GM21360 (cell line): Measurements from ENCODE around the gene LAMA2.

Experiments used
- ATAC-seq: cut with Tn5 transposase; IDR thresholded peaks from one replicate; pipeline ENCODE4 v1.9.1; 2021; ENCODE audit warnings: mild to moderate bottlenecking, moderate library complexity; ENCODE audit not compliant: unreplicated experiment

The LAMA2 gene

DNA sequence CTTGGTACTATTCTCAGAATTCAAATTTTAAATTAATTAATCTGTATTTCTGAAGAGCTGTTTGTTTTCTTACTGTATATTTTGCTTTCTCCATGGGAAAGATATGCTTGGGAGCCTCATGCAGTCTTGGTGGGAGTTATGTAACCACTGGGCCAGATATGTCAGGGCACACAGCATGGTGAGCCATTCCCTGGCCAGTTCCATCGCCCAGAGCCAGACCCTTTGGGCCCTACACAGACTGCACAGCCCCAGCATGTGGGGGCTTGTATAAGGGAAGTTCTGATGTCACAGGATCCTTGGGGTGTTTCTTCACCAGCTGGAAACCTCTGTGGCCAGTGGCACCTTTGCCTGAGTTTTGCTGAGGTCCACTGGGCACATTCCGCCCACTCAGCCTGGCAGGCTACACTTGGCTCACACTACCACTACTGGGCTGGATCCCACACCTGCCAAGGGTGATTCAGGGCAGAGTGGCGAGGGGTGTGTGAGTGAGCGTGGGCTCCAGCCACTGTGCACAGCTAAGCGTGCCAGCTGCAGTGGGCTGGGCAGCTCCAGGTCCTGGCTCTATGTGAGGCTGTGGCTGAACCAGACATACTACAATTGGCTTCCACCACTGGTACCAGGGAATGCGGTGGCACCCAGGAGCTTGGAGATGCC is 533.5 kb downstream of the LAMA2 start:
- no peak for ATAC-seq

DNA sequence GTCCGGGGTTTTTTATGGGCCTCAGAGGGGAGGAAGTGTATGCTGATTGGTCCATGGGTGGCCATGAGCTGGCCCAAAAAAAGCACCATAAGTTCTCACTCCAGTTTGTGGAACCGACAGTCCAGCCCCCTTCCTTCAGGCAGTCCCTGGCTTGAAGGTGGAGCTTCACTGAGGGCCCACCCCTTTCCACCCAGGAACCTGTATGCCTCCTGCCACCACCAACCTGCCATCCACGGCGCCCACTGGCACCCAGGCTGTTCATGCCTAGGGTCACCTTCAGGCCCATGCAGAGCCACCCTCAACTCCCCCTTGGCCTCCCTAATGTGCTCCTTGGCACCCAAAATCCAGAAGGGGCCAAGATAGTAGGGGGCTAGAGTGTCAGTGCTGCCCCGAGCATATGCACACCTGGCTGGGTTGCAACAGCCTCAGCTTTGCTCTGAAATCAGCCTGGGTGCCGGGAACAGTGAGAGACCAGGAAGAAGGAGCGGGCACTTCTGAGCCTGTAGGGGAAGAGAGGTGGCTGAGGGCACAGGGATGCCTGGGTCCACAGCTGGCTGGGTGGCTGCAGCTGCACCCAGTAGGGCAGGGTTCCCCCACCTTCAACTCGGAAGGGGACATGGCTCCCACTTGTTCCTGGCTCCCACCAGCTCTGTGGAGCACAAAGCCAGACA is 534.6 kb downstream of the LAMA2 start:
- ATAC-seq: no peak

DNA sequence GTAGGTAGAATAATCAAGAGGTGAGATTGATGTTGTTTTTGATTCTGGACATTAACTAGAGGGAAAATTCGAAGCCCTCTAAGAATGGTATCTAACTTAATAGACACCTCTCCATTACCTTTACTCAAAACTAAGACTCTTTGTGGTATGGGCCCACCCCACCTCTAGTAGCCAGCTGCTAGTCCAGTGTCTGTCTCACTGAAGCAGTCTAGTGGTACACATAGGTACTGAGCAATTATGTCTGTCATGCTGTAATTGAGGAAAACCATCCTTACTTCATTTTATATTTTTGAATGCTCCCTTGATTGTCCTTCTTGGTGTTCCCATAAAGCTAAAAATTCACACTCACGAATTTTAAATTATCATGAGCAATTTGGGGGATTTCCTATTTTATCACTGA is 536.4 kb downstream of the LAMA2 start:
- no peak for ATAC-seq

DNA sequence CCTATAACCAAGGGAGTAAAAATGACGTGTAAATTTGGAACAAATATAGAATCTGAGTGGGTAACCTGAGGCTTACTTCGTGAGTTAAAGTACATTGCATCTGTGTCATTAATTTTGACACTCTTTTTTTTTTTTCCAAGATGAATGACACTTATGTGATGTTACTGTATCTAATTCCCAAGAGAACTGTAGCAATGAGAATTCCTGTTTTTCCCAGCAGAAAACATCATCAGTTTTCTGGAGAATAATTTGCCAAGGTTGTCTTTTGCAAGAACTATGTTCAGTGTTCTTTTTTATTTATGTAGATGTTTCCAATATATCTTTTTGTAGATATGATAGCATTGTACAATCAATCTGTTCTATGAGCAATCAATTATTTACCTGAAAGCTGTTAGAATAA is 543.4 kb downstream of the LAMA2 start:
- no peak for ATAC-seq

DNA sequence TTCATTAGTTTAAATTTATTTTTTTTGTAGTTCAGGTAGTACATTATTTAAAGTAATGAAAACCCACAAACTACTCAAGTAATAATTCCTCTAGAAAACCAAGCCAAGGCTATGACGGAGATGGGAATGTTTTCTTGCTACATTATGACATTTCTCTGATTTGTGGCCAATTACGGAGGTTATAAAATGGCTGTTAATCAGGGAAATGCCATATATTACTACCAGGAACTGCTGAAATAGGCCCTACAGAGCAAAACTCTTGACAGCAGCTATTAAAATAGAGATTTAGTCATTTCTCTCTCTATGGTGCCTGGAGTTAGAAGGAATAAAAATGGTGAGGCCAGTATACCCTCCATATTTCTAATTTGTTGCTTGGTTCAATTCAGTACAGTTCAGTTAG is 547.0 kb downstream of the LAMA2 start:
- ATAC-seq: no peak

DNA sequence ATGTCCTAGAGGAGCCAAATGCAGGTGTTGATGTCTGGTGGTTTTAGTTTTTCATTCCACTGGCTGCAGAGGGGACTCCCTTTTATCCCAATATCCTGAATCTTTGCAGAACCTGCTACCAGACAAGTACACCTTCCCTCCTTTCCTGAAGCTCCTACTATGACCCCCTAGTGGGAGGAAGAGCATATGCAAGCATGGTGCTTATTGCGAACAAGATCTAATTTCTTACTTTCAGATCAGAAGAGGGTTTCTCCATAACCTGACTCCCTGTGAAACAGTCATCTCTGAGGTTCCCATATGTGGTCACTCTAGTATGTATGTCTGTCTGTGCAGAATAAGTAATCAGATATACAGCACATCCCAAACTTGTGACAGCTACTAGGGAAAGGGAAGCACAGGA is 549.8 kb downstream of the LAMA2 start:
- ATAC-seq: no peak

DNA sequence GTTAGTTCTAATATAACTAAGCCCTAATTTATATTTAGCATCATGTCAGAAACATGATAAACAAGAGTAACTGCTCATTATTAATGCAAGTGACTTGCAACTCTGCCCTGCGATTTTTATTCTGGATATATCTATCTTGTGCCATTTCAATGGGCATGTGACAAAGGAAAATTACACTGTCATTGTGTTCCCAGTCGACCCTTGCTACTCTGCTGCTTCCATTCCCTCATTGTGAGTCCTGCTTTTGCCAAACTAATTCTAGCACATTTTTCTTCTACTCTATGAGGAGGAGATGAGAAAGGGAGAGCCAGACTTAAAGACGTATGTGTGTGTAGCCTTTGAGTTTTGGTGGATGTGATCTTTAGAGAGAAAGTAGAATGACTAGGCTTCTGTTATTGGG is 551.2 kb downstream of the LAMA2 start:
- ATAC-seq: no peak

DNA sequence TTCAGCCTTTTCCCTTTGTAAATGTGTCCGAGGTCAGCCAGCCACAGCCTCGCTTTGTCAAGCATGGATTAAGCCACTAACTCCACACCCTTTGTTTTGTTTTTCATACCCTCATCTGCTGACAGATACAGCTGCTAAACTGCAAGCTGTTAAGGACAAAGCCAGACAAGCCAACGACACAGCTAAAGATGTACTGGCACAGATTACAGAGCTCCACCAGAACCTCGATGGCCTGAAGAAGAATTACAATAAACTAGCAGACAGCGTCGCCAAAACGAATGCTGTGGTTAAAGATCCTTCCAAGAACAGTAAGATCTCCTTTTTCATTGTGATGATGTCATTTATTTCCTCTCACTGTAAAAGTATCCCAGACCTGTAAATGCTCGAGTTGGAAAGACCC is 557.8 kb downstream of the LAMA2 start:
- no peak for ATAC-seq

DNA sequence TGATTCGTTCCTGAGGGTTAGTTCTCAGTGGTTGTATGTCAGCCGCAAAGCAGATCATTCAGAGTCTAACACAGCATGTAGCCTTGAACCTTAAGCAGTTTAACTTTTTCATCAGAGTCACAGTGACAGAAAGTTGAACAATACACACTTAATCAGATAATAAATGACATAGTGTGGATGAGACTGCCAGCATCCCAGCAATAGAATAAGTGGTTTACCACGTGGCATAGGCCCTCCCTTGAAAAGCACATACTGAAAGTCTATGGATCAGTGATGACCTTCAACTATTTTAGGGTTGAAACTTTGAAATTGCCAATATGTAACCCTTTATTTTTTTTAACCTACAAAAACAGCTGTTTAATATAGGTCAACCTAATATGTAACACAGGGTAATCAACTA is 561.7 kb downstream of the LAMA2 start:
- no peak for ATAC-seq

DNA sequence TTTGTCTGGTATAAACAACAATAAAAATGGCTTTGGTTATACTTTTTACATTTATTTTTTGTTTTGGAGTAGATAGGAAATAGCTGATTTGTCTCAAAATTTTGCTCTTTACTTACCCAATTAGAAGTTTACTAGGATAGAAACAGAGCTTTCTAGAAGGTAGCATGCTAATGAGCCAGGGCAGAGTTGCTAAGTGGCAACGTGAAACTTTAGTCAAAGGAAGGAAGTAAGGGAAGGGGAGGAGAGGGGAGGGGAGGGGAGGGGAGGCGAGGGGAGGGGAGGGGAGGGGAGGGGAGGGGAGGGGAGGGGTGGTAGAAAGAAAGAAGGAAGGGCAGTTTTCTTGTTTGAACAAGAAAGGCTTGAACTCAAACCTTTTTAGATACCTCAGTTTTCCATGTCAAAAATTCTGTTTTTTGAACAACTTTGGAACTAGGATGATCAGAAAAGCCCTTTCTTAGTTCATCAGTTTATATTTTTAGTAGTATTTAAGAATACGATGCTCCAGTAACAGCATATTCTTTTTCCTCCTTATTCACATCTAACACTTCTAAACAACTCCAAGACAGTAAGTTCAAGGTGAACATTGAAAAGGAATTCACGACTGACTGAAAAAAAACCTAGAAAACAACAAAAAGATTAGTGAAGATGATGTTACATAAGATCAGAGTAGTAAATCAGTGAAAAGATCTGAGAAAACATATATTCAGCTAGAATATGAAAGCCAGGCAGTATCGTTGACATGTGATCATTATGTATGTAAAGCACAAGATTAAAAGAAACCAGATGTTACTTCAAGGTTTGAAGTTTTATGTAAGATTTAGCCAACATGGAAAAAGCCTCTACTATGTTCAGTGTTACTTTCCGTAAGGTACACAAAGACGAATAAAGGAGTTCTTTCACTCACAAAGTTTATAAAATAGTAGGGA is 563.6 kb downstream of the LAMA2 start:
- ATAC-seq: no peak

DNA sequence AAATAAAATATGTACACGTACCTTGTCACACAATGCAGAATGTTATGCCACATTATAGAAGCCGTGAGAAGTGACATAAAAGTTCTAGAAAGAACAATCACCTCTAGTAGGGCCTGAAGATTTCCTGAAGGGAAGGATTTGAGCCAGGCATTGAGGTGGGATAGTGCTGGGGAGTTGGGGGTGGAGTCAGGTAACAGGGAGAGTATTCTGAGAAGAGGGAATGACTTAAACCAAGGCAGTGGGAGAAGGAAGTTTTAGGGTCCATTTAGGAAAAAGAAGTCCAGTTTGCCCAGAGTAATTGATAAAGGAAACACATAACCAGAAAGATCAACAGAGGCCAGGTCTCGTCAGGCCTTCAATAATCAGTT is 564.2 kb downstream of the LAMA2 start:
- ATAC-seq: no peak

DNA sequence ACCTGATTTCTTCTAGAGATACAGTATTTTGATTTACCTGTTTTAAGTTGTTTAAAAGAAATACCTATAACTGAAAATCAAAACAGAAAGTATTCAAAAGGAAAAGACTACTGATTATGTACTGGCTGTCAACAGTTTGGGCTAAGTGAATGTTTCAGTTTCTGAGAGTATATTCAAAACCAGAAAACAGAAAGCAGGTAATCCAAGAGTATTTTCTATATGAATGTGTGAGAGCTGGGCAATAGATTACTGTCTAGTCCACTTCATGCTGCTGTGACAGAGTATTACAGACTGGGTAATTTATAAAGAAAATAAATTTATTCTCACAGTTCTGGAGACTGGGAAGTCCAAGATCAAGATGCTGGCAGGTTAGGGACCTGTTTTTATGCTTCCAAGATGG is 566.0 kb downstream of the LAMA2 start:
- ATAC-seq: peak; percentile 100

DNA sequence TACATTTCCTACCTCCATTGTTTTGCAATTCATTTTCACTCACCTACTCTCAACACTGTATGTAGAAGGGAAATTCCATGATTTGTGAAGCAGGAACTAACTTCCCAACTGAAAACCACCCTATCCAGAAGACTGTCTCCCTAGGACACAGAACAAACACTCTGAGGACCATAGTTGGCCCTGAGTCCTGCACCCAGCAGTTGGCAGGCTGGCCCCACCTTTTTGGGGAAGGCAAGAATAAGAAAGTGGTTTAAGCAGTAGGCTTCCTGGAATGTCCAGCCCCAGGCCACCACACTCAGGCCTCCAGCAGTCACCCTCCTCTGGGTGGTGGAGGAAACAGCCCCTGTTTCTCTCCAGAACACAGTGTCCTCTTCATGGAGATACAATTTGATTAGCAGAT is 568.2 kb downstream of the LAMA2 start:
- no peak for ATAC-seq

DNA sequence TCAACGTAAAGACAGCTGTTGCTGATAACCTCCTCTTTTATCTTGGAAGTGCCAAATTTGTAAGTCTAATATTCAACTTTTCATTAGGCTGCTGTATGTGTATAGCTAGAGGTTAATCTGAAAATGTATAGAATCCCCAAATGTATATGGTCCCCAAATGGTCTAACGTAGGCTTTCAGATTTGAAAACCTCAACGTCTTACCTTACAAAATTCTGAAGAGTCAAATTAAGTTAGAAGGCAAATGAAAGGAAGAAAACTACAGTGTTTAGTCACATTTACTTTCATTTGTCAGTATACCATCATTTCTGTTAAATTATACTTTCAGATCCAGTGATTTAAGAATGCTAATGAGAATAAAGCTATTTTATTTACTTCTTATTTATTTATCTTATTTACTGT is 570.1 kb downstream of the LAMA2 start:
- ATAC-seq: no peak

DNA sequence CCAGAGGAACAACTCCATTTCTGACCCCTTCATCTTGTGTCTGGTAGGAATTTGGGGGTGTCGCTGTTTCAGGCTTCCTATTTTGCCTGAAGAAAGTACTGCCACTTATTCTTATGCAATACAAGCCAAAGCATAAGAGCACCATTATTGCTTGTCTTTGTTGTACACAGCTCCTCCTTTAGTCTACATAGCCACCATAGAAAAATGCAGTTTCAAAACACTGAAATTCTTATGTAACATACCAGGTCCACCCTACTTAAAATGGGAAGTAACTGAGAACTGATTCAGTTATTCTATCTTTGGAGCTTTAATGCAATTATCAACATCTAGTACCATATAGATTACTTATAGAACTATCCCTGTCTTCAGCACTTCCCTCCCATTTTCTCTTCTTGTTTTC is 571.5 kb downstream of the LAMA2 start:
- ATAC-seq: no peak

DNA sequence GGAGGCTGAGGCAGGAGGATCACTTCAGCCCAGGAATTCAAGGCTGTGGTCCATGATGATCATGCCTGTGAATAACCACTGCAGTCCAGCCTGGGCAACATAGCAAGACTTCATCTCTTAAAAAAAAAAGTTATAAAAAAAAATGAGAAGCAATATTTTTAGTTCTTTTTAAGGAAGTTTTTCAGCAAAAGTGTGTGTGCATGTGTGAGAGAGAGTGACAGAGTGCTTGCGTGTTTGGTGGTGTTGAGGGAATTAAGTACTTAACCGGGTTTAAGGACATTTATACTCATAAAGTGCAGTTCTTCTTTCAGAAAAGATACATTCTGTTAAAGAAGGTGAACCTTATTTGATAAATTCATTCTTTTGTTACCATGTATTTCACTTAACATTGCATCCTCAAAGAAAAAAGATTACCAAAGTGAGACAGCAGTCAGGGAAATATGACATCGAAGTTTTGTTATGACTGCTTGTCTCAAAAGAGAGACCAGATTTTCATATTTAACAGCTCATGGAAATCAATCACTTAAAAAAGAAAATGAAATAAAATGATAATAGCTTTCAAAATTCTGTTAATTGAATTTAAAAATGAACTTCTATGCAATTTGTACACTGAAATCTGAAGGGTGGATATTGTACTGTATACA is 572.3 kb downstream of the LAMA2 start:
- no peak for ATAC-seq

DNA sequence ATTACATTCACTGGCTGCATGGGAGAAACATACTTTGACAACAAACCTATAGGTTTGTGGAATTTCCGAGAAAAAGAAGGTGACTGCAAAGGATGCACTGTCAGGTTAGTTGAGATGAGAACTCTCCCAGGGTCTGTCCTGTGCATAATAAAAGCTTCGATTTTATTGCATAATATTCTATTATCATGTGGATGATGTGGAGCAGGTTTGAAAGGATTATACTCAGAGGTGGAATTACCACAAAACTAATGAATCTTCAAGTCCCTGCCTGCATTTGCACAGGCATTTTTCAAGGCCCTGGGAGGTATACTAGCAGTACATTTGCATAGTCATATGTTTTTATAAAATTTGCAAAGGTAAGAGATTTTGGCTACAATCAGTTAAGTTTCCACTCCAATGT is 577.3 kb downstream of the LAMA2 start:
- no peak for ATAC-seq

DNA sequence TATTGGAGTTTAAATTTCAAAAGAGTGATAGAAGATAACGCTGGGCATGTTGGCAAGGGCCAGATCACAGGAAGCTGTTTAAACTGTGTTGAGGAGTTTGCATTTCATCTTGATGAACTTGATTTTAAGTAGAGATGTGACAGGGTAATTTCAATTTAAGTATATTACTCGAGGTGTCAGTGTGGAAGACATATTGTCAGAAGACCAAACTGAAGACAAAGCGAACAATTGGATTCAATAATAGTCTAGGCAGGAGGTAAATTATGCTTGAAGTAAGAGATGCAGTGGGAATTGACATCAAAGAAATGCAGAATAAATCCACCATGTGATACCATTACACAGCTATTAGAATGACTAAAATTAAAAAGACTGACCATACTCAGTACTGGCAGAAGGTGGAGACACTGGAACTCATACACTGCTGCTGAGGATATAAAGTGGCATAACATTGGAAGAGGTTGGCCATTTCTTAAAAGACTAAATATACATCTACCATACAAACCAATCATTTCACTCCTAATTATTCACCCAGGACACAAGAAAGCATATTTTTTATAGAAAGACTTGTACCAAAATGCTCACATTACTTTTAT is 586.2 kb downstream of the LAMA2 start:
- no peak for ATAC-seq

DNA sequence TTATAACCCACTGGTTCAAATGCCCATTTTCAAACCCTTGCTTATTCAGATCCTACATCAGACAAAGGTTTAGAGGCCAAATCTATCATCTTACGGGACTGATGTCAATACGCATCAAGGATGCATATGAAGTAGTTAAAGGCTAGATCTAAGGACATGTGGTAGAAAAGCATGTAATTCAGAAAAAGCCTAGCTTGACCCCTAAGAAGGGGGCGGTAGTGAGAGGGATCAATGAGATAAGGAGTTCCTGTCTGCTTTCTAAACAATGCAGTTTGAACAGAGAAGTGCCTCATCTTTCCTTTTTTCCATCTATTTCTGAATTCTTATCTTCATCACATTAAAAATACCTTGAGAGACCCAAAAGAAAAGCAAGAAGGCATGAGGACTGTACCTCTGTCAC is 589.3 kb downstream of the LAMA2 start:
- no peak for ATAC-seq

DNA sequence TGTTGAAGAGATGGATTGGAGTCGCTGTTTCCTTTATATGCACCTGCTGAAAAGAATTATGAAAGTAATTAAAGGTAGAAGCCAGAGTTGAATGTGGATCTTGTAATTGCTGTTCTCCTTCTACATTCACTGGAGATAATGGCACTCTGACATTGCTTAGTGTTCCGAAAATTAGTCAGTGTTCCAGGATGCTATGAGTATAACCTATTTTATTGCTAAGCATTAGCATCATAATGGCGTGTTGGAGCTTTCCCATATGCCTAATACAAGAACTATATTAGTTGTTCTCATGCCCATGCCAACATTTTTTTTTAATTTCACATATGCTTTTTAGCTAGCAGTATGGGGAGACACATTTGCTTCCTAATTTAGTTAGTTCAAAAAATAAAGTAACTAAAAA is 590.6 kb downstream of the LAMA2 start:
- no peak for ATAC-seq
